Stimulated activated CD4-positive, alpha-beta T cell treated with anti-CD3 and anti-CD28 coated beads, Interleukin-4, amount 100 ng/mL, for 48 hours (primary cell): ENCODE measurements around the gene TBCA.

Experiments
- DNase-seq, 2 donors: peaks; one replicate each; pipeline ENCODE4 v3.0.0-alpha.2; 2020; ENCODE audit warnings: low read depth in 2 of 2

Gene TBCA, protein sequence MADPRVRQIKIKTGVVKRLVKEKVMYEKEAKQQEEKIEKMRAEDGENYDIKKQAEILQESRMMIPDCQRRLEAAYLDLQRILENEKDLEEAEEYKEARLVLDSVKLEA

GRCh38 chr5:77775790-77776553, at the start of gene TBCA:
TSS of gene TBCA (minus strand) at chr5:77776339. CDS start at chr5:77776257, 82 bp downstream.
- DNase-seq = peak; percentile 81 to 85

- no peak for DNase-seq
Measured at GRCh38 chr5:77824981-77825380, 48.8 kb upstream of the TBCA start.

- DNase-seq = no peak
Measured at GRCh38 chr5:77816686-77817085, 40.5 kb upstream of the TBCA start.

- no peak for DNase-seq
Measured at GRCh38 chr5:77812926-77813589, 36.9 kb upstream of the TBCA start.

DNA sequence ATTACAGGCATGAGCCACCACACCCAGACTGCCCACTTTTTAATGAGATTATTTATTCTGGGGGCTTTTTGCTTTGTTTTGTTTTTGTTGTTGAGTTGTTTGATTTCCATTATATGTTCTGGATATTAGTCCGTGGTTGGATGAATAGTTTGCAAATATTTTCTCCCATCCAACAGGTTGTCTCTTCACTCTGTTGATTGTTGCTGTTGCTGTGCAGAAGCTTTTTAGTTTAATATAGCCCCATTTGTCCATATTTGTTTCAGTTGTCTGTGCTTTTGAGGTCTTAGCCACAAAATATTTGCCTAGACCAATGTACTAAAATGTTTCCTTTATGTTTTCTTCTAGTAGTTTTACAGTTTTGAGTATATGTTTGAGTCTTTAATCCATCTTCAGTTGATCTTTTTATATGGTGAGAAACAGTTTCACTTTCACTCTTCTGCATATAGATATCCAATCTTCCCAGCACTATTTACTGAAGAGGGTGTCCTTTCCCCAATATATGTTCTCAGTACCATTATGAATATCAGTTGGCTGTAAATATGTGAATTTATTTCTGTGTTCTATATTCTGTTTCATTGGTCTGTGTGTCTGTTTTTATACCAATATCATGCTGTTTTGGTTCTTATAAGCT, 30.2 kb upstream of the TBCA start:
- no peak for DNase-seq

DNA sequence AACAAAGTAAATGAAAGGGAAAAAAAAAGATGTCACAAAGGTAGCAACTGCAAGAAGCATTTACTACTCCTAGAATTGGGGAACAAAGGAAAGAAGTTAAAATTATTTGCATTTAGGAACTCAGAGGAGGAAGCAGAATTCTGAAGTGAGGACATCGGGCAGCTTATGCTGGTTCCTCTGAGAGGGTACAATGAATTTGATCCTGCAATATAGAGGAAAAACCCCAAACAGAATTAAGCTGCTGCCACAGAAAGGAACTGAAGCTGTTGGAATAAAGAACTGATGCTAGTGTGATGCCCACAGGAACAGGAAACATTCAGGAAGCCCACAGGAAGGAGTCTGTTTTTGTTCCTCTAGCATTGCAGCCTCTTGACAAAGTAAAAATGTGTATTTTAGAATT, 22.3 kb upstream of the TBCA start:
- DNase-seq = no peak

DNA sequence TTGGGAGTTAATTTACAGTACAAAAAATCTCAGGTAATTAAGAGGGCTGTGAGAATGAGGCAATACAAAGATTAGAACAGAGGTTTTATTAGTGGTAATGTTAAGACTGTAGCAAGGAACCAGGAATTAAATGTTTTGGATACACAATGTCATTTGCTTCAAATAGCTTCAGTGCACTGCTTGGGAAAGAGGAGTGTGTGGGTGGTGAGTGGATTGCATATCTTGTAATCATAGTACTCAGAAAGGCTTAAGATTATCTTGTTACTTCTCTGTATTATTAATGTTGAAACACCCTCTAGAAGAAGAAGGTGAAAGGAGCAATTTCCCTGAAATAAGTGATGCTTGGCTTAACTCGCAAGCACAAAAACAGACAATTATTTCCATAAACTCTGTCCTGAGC, 21.0 kb upstream of the TBCA start:
- DNase-seq = no peak

- no peak for DNase-seq
Measured at GRCh38 chr5:77795846-77796245, 19.7 kb upstream of the TBCA start.

GRCh38 chr5:77795268-77795667, 19.1 kb upstream of the TBCA start:
- no peak for DNase-seq

GRCh38 chr5:77791926-77792325, 15.8 kb upstream of the TBCA start:
- DNase-seq = no peak

- no peak for DNase-seq
Measured at GRCh38 chr5:77791356-77791755, 15.2 kb upstream of the TBCA start.

- no peak for DNase-seq
Measured at GRCh38 chr5:77785229-77785628, 9.1 kb upstream of the TBCA start.

- DNase-seq = no peak
Measured at GRCh38 chr5:77784735-77785134, 8.6 kb upstream of the TBCA start.

- no peak for DNase-seq
Measured at GRCh38 chr5:77781076-77781475, 4.9 kb upstream of the TBCA start.

GRCh38 chr5:77778881-77779438, 2.8 kb upstream of the TBCA start:
- no peak for DNase-seq

- DNase-seq = no peak
Measured at GRCh38 chr5:77778398-77778797, 2.3 kb upstream of the TBCA start.

- DNase-seq = no peak
Measured at GRCh38 chr5:77777911-77778310, 1.8 kb upstream of the TBCA start.

DNA sequence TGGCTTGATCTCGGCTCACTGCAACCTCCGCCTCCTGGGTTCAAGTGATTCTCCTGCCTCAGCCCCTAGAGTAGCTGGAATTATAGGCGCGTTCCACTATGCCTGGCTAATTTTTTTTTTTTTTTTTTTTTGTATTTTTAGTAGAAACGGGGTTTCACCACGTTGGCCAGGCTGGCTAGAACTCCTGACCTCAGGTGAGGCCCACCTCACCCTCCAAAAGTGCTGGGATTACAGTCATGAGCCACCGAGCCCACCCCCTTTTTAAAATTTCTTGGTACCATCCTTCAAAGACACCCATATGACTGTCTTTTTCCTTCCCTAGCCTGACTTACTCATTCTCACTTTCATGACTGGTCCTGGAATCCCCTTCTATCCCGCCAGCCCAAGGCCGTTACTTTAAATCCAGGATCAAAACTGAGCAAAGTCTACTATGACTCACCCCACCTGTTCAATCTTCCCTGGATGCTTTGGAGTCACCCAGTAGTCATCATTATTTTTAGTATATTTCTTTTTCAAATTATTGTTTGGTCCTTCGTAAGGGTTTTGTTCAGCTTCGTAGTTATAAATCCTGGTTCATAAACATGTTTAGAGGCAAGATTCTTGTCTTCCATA, 1.2 kb upstream of the TBCA start:
- DNase-seq = no peak

GRCh38 chr5:77776554-77777206, 541 bp upstream of the TBCA start:
- DNase-seq = no peak

- peak in 1 of 2 donors; percentile 15 for DNase-seq
Measured at GRCh38 chr5:77774981-77775789, 954 bp downstream of the TBCA start.
